Measurements from ENCODE around the gene CFAP157.

The CFAP157 gene

GRCh38 chr9:127765418-127765817 is 58.6 kb downstream of the CFAP157 start:
- DNase-seq: no peak

All from NCI-H510A treated with DMSO at 0.1 percent for 48 hours (cell line).